GM21447 (cell line): ENCODE measurements around the gene URB1.
"Not testable (repeated sequence)": the region's sequence is repeated elsewhere in the genome, so short reads cannot be mapped to it uniquely, and the experiment has no call there.

ENCODE experiments used
- ATAC-seq: cut with Tn5 transposase; IDR thresholded peaks from one replicate; pipeline ENCODE4 v1.9.1; 2021; ENCODE audit not compliant: unreplicated experiment

URB1 gene

DNA sequence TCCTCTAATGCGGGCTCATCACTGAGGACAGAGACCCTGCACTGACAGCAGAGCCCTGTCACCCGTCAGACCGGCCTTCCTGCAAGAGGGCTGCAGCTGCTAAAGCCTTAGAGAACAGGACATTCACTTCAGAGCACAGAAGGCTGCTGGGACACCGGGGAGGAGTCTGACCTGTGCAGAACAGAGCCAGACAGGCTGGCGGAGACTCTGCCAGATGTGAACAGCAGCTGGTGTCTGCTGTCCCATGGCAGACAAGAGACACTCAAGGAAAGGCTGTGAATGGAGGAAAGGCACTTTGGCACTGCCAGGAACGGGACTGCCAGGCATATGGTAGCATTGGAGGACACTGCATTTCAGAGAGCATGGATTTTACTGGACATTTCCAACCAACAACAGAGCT lies 72.8 kb downstream of the URB1 start:
- no peak for ATAC-seq

DNA sequence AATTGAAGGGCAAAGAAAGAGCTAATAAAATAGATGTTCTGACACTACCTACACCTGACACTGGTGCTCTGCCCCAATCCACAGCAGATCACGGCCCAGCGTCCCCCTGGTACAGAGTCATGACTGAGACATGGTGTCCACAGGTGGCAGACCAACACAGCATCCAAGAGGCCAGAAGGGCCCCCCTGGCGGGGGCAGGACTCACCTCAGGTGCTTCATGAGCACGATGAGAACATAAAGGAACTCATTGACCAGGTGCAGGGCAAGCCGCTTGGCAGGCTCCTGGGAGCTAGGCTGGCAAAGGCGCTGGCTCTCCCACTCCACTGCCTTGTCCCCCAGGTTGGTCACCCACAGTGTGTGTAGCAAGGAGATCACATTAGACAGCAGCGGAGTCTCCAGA lies 73.8 kb downstream of the URB1 start:
- ATAC-seq = no peak

DNA sequence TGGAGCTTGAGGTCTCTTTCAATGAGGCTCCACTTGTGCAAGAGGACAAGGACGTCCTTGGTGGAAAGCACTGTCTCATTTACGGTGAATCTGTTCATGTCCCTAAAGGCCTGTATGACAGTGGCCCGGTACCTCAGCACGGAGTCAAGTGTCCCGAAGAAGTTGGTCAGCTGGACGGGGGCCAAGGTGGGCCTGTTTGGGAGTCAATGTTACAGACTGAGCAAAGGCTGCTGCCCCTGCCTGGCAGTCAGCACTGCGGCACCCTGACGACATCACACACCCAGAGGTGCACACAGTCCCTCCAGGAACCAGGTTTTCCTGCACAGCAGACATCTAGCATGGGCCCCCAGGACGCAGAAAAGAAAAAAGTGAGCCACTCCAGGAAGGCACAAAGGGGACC lies 75.1 kb downstream of the URB1 start:
- ATAC-seq = no peak

DNA sequence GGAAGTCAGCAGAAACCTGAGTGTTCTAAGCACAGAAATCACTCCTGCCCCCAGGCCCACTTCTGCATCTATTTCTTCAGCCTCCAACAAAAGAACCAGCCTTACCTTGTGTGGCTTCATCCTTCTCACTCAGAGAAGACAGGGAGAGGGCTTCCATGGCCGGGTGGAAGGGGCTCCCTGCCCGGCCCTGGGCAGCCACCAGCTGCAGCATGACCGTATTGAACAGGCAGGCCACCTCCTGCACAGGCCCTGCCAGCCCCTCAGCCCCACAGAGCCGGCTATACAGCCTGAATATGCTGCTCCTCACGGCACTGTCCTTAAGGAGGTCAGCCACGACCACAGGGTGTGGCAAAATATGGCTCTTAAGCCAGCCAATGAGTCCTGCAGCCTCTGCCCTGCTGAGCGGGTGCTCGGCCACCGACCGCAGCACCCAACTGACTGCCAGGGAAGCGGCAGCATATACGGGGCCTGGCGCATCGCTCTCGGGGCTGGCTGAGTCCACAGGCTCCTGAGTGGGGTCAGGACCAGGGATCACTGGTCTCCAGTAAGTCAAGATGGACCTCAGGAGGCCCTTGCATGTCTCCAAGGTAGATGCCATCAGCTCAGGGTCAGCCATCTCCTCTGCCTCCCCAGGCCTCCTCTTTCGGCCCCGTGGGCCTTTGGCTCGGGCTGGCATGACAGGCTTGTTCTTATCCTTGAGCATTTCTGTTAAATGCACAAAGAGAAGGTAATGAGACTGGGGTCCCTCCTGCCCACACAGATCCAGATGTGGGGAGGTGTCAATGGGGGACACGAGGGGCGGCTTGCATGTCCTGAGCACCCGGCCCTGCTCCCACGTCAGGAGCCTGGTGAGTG lies 76.2 kb downstream of the URB1 start:
- ATAC-seq = no peak

DNA sequence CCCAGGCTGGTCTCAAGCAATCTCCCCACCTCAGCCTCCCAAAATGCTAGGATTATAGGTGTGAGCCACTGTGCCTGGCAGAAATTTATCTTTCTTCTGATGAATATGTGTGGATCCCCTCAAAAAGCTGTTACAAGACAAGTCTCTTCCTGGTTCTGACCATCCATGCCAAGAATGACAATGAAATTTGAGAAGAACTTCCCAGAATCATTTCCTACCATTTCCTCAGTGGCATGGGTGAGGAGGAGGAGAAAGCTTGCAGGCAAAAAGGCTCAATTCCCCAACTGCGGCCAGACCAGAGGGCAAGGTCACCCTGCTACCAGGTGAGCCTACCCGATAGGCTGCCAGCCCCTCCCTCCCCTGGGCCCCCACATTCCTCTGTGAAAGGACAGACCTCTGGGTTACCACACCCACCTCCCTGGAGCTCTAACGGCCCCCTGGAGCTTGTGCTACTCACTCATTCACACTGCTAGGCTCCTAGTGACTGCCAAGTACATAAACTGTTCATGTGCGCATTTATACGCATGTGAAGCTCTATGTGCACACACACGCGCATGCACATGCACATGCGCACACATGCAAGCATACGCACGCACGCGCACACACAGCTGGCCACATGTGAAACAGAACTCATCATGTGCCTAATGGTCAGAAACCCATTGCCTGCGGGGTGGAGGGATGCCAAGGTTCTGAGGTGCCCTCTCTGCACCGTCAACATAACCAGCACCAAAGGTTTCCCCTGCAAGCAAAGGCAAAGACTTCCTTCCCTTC lies 77.1 kb downstream of the URB1 start:
- no peak for ATAC-seq

DNA sequence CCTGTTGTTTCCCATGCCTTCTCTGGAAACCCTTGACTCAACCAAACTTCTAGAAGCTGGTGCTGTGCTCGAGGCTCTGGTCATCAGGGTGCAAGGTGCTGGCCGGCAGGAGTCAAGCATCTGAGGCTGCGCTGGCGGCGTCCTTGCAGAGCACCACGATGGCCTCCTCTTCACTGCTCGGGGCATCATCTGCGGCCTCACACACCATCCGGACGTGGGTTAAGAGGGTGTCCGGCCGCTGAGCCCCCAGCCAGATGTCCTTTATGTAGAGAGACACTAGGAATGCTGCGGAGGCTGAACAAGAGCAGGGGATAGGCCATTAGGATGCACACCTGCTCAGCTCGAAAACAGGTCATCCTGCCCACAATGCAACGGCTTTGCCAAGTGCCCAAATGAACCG lies 78.0 kb downstream of the URB1 start:
- no peak for ATAC-seq

DNA sequence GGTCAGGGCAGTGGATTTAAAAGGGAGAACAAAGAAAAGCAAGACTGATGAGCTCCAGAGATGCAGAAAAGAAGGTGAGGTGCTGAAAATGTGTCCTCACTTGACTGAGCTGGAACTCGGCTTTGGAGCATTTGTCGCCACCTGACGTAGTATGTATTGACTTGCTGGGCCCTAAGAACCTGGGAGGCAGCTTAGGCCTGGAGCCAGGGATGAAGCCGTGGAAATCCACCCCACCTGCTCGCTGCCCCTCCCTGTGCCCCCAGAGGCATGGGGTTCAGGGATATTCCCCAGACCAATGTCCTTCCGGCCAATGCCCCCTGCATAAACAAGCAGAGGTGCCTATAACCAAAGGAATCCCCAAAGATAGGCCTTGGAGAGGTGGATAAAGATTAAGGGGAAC lies 79.8 kb downstream of the URB1 start:
- ATAC-seq = no peak

DNA sequence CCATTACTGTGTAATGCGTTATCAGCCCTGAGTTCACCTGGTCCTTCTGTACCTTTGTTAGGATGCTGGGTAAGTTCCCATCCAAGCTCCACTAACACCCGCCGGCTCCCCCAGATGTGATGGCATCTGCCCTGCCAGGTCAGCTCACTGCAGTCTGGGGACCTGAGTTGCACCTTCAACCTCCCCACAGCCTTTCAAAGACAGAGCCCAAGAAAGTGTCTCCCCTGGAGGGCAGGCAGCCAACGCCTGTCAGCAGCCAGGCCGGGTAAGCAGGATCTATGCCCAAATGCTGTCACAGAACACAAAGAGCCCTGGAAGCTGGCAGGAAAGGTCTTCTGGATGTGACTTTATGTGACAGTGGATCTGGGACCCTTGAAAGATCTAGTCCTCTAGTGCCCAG lies 80.5 kb downstream of the URB1 start:
- ATAC-seq = no peak

DNA sequence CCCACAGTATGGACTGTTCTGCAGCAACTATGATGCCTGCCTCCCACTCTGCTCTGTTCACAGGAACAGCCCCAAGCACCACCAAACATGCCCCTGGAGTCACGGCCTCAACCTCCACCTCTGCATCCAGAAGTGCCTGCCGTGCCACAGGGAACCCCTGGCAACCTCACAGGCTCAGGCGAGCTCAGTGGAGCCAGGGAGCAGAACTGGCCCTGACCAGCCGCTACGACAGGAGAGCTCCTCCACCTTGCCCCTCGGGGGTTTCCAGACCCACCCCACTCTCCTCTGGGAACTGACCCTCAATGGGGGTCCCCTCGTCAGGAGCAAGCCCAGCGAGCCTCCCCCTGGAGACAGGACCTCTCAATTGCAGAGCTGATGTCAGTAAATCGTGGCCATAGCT lies 81.2 kb downstream of the URB1 start:
- no peak for ATAC-seq

DNA sequence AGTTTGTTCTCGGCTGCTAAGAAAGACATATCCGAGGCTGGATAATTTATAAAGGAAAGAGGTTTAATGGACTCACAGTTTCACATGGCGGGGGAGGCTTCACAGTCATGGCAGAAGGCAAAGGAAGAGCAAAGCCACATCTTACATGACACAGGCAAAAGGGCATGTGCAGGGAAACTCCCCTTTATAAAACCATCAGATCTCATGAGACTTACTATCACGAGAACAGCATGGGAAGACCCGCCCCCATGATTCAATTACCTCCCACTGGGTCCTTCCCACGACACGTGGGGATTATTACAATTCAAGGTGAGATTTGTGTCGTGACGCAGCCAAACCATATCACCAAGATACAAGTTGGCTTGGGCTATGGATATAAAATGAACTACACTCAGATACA lies 81.8 kb downstream of the URB1 start:
- not testable (repeated sequence) for ATAC-seq

DNA sequence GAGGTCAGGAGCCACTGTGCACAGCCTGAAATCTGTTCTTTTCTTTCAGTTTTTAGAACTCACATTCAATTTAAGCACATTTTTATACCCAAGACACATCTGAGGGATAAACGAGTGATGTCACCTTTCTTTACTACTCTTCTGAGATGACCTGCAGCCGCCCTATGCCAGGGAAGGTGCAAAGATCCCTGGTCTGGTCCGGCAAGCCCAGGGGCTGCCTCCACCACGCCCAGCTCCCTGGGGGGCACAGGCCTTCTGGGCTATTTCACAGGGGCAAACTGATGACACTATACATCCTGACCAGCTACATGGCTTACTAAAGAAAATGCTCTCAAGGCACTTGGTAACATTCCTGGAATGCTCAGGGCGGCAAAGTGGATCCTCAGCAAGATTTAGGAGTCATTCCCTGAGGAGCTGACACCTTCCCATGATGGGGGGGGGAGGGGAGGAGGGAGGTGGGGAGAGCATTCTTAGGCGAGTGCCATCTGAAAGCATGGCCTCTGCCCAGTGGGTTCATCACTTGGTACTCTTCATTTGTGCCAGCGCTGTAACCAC lies 82.8 kb downstream of the URB1 start:
- ATAC-seq = no peak

DNA sequence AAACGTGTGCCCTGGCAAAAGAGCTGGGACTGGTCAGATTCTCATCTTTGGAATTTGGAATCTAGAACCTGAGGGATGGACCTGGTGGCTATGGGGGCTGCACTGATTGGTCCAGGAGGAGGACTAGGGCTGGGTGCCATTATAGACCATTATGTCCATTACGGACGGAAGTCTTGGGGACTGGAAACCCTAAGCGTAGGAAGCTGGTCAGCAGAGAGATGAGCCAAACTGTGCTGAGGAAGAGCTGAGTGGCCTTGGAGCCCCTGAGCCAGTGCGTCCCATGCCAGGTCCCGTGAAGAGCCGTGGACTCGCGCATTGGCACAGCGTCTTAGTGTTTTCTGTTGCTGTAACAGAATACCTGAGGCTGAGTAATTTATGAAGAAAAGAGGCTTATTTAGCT lies 84.1 kb downstream of the URB1 start:
- ATAC-seq = no peak

DNA sequence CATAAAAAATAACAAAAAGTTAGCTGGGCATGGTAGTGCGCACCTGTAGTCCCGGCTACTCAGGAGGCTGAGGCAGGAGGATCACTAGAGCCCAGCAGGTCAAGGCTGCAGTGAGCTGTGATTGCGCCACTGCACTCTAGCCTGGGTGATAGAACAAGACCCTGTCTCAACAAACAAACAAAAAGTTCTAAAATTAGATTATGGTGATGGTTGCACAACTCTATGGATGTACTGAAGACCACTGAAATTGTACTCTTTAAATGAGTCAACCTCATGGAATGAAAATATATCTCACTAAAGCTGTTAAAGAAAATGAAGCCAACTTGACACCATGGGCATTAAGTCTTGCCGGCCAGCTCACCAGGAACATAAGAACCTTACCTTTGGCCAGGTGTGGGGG lies 85.1 kb downstream of the URB1 start:
- no peak for ATAC-seq

DNA sequence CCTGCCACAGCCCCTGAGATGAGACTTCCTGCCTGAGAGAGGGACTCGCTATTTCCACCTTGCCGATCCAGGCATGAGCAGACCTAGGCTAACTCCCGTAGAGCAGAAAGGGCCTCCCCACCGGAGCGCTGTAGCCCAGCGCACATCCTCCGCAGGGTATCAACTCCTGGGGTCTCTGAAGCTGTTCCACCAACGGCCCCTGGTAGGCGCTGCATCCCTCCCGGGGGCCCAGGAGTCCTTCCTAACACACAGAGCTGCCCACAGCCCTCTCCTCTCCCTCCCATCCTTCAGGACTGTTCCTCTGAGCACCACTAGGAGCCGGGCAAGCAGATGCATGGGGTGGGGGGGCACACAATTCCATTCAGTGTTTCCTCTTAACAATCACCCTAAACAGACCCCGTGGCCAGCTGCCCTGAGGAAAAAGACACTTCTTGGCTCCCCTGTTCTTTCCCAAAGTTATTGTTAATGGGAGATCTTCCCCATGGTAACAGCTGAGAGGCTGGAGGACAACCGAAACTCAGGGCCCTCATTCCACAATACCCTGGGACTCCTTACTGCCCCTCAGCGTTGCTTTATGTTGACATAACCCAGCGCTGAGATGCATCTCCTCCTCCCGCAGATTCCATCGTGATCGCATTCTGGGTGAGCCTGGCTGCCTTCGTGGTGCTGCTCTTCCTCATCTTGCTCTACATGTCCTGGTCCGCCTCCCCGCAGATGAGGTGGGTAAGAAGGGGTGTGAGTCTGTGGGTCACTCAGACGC lies 86.6 kb downstream of the URB1 start:
- ATAC-seq = no peak

DNA sequence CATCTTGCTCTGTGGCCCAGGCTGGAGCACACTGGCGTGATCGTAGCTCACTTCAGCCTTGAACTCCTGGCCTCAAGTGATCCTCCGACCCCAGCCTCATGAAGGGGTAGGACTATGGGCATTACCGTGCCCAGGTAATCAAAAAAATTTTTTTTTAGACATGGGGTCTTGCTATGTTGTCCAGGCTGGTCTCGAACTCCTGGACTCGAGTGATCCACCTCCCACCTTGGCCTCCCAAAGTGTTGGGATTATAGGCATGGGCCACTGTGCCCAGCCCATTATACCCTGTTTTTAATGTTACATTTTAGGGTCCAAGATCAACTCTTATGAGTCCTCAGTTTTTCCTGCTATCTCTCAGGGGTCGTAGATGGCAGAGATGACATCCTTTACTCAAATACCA lies 87.8 kb downstream of the URB1 start:
- no peak for ATAC-seq

DNA sequence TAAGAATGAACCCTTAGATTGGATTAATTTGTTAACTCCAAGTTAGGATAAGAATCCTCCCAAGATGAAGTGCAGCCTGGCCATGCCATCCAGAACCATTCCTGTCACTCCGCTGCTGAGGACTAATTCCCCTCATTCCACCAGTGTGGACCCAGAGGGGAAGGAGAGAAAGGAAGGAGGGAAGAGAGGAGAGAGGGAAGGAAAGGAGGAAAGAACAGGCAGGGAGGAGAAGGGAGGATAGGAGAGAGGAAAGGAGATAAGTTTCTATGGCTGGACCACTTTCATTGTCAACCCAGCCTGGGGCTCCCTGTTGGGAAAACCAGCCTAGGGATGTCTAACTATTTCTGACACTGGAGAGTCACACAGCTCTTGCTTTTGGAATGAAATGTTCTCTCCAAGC lies 89.4 kb downstream of the URB1 start:
- no peak for ATAC-seq

DNA sequence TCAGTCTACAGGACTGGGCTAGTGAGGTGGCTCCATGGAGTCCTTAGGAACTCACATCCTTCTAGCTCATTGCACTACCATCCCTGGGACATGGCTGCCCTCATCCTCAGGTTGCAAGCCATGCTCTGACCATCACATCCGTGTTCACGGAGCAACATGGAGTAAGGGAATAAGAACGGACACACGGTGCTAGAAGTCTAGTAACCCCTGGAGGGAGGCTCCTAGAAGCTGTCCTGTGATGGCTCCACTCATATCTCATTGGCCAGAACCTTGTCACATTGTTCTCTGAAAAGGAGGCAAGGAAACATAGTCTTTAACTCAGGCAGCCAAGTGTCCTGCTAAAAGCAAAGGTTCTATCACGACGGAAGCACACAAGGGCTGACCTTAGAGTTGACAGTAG lies 90.3 kb downstream of the URB1 start:
- no peak for ATAC-seq

DNA sequence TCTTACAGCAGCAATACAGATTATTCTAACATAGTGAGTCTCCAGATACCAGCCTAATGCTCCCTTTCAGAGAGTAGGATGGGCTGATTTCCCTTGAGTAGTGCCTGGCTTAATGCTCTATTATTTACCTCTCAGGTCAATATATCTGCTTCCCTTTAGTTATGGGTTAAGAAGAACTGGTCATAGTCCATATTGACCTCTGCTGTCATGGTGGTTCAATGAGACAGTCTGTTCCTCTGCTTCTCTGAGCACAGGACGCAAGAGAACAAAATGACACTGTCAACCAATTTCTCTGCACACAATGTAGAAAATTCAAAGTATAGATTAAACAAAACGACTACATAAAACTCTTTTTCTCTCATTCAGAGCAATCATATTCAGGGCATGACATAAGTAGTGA lies 91.2 kb downstream of the URB1 start:
- ATAC-seq = no peak

DNA sequence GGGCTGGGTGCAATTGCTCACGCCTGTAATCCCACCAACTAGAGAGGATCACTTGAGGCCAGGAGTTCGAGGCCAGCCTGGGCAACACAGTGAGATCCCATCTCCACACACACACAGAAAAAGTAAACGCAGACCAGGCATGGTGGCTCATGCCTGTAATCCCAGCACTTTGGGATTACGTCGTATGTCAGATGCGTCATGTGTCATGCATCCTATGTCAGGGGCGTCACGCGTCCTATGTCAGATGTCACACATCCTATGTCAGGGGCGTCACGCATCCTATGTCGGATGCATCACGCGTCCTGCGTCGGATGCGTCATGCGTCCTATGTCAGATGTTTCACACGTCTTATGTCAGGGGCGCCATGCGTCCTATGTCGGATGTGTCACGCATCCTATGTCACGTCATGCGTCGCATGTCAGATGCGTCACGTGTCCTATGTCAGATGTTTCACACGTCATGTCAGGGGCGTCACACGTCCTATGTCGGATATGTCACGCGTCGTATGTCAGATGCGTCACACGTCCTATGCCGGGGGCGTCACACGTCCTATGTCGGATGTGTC lies 92.6 kb downstream of the URB1 start:
- no peak for ATAC-seq

DNA sequence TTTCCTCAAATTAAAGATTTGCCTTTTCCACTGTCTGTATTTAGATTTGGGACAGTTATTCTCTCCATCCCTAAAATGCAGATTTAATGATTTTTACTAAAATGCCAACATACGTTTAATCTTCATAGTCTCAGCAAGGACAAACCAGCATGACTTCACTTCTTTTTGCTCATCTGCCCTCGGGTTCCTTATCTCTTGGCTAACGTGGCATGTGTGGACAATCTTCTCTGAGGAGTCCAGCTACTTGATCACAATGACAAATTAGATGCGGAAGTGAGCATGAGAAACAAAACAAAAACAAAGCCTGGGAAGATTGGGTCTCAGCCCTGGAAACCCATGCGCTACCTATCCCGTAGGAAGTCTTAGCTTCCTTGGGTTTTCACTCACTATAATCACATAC lies 93.1 kb downstream of the URB1 start:
- no peak for ATAC-seq

DNA sequence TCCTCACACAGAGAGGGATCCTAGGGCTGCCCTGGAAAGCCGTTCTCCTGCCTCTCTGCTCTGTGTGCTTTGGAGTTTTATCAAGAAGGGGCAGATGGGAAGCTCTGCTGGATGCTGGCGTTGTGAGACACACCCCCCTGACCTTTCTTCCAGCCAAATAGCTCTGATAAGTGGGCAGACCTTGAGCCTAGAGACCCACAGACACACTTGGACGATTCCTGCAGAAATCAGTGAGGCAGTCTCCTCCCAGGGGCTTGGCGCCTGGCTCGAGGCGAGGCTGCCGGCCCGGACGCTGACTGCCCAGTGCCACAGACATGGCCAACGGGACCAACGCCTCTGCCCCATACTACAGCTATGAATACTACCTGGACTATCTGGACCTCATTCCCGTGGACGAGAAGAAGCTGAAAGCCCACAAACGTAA lies 94.1 kb downstream of the URB1 start, which contains the start of gene MRAP:
MRAP (plus strand) TSS at position 198 of the 424 bp plus-strand sequence; CDS start at position 315, 117 bp downstream.
- ATAC-seq = no peak
